ENCODE results near the gene ANKRD49. TPM values are rescaled to one million over a fixed set of nuclear protein-coding genes. Genes with fewer than 3 reads are reported as not detected.
A peak's percentile ranks its signal among the peaks of the same experiment; 100 is the strongest.

Gene ANKRD49, protein sequence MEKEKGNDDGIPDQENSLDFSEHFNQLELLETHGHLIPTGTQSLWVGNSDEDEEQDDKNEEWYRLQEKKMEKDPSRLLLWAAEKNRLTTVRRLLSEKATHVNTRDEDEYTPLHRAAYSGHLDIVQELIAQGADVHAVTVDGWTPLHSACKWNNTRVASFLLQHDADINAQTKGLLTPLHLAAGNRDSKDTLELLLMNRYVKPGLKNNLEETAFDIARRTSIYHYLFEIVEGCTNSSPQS
- total RNA-seq (2014; rRNA removed; shearing (Covaris generic)), result 19.7 and 22.1 TPM in 2 replicates
- polyA plus RNA-seq (2015; cell fraction: cytosol; rRNA removed), result 7.5 and 11.2 TPM in 2 replicates
- 80.2 and 119 TPM in 2 replicates for polyA plus RNA-seq (2015; cell fraction: nucleus; rRNA removed)

DNA sequence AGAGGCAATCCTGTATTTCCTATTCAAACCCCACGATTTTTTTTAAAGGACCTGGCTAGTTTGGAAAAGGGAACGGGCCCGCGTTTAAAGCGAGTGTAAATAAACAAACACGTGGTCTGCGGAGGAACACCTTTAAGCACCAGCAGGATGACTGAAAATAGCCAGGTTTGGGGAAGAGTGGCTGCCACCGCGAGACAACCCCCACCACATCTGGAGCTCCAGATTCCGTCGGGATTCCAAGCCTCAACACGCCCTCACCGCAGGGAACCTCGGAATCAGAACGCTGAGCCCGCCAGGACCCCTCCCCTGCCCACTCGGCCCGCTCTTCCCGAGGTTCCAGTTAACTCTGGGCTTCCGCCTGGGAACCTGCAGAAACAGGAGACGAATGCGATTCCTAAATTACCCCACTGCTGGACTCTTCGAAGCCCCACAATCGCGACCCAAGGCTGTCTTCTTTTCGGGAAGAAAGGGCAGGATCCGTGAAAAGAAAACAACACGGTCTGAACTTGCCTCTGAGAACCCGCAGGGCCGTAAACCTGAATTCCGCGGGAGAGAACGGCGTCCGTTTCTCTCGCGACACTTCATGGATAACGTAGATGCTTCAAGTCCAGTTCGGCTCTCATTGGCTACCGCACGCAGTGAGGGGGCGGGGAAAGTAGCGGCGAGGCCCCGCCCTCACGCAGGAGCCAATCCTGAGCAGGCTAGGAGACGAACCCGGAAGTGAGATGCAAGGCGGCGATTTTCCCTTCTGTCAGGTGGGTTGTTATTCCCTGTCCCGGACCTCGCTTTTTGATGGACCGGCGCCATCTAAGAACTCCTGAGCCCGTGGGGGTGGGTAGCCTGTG lies at the start of gene ANKRD49, which contains the start of gene MRE11:
ANKRD49 (plus strand) TSS at position 704 of the 845 bp plus-strand sequence. CDS start 2,710 bp downstream, outside the sequence.
MRE11 (minus strand) TSS at position 564 of the 845 bp plus-strand sequence. CDS start 1,043 bp downstream, outside the sequence.
- in situ Hi-C loops (cut with HindIII; ENCODE audit: low pct_unique_long_range_greater_than_20kb, low sequenced_read_pairs), result no loop called here
- peak; percentile 95 for DNase-seq (ENCODE audit: low read depth, low spot score)

DNA sequence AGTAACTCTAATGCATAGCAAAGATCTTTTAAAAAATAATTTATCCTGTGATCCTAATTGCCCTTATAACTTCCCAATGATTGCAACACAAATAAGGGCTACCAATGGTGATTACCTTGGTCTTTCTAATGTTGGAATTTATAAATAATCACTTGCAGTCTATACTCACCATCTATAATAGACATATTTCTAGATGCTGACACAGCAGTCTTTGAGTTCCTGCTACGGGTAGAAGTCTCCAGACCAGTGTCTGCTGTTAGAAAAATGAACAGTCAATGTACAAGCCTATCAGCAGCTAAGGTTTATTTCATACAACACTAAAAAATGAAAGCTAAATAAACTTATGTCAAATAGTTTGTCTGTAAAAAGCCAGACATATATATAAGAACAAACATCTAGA lies 48.1 kb upstream of the ANKRD49 start:
- DNase-seq (ENCODE audit: low read depth, low spot score), result no peak
- in situ Hi-C loops (cut with HindIII; ENCODE audit: low pct_unique_long_range_greater_than_20kb, low sequenced_read_pairs), result no loop called here

DNA sequence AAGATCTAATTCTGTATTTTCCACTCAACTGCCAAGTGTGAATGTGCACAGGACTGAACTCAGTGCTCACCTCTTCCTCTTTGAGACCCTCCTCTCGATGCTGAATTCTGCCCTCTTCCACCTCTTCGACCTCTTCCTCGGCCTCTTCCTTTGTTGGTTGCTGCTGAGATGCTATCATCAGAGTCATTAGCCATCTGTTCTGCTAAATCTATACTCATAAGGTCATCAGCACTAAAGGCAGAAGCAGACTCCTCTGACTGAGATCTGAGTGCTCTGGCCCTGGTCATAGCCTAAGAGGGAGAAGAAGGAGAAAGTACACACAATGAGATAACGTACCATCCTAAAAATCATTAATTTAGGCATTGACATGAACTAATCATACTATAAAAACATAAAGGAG lies 46.6 kb upstream of the ANKRD49 start:
- DNase-seq (ENCODE audit: low read depth, low spot score), result no peak
- in situ Hi-C loops (cut with HindIII; ENCODE audit: low pct_unique_long_range_greater_than_20kb, low sequenced_read_pairs), result no loop called here

DNA sequence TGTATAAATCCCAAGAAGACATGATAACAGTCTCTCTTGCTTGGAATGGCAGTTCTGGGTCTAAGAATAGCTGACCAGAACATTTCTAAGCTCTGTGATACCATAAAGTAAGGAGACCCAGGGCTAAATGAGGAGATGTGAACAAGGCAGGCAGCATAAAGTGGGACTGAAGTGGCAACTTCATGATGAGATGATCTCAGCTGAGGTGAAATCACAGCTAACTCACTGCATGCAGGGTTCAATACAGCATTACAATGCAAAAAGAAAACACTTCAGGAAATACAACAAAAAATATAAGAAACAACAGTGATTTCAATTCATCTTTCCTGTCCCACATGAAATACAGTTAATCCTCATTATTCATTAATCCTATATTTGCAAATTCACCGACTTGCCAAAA lies 44.8 kb upstream of the ANKRD49 start:
- in situ Hi-C loops (cut with HindIII; ENCODE audit: low pct_unique_long_range_greater_than_20kb, low sequenced_read_pairs), result no loop called here
- no peak for DNase-seq (ENCODE audit: low read depth, low spot score)

DNA sequence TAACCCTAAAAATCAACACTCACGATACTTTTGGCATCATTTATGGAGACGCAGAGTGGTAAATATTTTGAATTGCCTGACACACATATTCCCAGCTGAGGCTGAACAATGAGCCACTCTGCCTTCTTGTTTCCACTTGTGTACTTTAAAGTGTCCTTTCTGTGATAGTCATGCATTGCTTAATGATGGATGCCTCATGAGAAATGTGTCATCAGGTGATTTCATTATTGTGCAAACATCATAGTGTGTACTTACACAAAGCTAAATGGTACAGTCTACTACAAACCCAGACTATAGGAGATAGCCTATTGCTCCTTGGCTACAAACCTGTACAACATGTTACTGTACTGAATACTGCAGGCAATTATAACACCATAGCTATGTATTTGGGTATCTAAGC lies 44.3 kb upstream of the ANKRD49 start:
- in situ Hi-C loops (cut with HindIII; ENCODE audit: low pct_unique_long_range_greater_than_20kb, low sequenced_read_pairs), result no loop called here
- no peak for DNase-seq (ENCODE audit: low read depth, low spot score)

DNA sequence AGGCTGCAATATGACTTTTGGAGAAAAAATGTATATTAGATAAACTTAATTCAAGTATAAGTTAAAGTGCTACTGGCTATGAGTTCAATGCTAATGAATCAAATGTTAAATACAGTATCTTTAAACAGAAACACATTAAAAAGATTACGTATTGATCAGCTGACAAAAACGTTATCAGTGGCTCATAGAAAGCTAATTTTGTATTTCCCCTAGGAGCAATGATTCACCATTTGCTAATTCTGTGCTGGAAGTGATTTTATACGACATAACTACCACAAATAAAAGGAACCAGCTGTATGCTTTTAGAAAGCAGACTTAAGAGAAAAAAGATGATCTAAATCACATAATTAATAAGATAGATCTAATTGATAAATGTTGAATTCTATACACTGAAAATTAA lies 43.7 kb upstream of the ANKRD49 start:
- in situ Hi-C loops (cut with HindIII; ENCODE audit: low pct_unique_long_range_greater_than_20kb, low sequenced_read_pairs), result no loop called here
- no peak for DNase-seq (ENCODE audit: low read depth, low spot score)

DNA sequence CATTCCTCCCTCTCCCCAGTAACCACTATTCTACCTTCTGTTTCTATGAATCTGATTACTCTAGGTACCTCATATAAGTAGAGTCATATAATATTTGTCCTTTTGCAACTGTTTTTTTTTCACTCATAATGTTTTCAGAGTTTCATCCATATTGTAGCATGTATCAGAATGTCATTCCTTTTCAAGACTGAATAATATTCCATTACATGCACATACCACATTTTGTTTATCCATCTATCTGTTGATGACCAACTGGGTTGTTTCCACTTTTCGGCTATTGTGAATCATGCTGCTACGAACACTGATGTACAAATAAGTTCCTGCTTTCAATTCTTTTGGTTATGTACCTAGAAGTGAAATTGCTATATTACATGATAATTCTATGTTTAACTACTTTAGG lies 40.8 kb upstream of the ANKRD49 start:
- in situ Hi-C loops (cut with HindIII; ENCODE audit: low pct_unique_long_range_greater_than_20kb, low sequenced_read_pairs), result no loop called here
- DNase-seq (ENCODE audit: low read depth, low spot score), result no peak

DNA sequence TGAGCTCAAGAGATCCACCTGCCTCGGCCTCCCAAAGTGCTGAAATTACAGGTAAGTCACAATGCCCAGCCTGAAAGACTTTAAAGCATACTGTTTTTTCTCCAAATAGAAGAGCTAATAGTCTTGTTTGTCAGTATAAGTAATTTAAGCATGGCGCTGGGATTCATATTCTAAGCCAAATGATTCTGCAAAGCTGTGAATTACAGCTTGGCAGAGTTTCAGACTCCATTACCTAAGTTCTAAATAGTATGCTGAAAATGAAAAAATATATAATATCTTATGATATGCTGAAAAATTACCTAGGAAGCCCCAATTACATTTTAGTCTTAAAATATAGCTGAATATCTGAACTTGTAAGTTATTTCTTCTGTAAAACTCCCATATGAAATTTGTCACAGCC lies 39.5 kb upstream of the ANKRD49 start:
- in situ Hi-C loops (cut with HindIII; ENCODE audit: low pct_unique_long_range_greater_than_20kb, low sequenced_read_pairs), result no loop called here
- no peak for DNase-seq (ENCODE audit: low read depth, low spot score)

DNA sequence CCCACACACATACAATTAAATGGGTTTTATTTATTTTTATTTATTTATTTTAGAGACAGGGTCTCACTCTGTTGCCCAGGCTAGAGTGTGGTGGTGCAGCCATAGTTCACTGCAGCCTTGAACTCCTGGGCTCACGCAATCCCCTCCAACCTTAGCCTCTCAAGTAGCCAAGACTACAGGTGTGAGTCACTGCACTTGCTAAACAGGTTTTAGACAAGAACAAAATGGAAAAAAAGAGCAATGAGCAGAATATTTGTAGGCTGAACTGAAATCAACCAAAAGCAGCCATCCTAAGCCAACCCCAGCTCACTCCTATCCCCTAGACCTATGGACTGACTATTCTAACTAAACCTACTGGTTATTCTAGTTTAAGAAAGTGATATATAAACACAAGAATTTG lies 37.9 kb upstream of the ANKRD49 start:
- in situ Hi-C loops (cut with HindIII; ENCODE audit: low pct_unique_long_range_greater_than_20kb, low sequenced_read_pairs), result no loop called here
- DNase-seq (ENCODE audit: low read depth, low spot score), result no peak

DNA sequence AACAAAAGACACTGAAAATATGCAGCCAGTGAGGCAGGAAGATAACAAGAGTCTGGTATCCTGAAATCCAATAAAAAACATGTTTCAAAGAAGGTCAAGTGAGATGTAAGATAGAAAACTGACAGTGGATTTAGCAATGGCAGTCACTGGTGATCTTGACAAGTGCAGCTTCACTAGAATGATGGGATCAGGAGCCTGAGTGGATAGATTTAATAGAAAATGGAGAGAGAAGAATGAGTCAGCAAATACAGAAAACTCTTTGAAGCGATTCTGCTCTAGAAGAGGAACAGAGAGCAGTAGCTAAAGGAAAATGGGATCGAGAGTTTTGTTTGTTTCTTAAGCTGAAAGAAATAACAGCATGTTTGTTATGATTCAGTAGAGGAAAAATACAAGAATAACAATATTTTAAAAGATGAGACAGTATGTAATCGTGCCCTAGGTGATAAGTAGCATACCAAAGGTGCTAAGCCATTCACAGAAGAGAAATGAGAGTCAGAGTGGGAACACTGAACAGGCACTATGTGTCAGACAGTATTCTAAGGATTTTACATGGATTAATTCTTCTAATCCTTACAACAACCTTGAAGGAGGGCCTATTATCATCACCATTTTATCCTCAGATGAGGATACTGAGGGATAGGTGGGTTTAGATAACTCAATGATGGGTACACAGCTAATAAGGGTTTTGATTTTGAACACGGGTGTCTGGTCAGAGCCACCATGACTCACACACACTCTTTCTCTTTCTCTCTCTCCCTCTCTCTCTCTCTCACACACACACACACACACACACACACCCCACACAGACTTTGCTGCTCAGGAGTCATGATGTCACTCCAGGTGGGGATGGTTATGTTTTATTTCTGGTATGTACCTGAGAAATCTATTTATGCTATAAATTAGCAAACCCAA lies 36.4 kb upstream of the ANKRD49 start:
- in situ Hi-C loops (cut with HindIII; ENCODE audit: low pct_unique_long_range_greater_than_20kb, low sequenced_read_pairs), result no loop called here
- DNase-seq (ENCODE audit: low read depth, low spot score), result no peak

DNA sequence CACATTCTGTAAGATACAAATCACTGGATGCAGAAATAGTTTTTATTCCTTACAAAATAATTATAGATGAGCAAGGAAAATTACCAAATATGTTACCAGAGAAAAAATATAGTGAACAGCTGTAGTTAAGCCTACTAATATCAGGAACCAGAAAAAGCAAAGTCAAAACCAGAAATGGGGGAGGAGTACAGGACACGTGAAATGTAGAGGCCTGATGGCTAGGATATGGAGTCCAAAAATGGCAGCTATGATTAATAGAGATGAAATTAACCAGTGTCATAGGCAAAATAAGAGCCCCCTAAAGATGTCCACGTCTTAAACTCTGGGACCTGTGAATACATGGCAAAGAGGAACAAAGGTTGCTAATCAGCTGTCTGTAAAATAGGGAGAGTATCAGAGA lies 34.2 kb upstream of the ANKRD49 start:
- no peak for DNase-seq (ENCODE audit: low read depth, low spot score)
- in situ Hi-C loops (cut with HindIII; ENCODE audit: low pct_unique_long_range_greater_than_20kb, low sequenced_read_pairs), result no loop called here

DNA sequence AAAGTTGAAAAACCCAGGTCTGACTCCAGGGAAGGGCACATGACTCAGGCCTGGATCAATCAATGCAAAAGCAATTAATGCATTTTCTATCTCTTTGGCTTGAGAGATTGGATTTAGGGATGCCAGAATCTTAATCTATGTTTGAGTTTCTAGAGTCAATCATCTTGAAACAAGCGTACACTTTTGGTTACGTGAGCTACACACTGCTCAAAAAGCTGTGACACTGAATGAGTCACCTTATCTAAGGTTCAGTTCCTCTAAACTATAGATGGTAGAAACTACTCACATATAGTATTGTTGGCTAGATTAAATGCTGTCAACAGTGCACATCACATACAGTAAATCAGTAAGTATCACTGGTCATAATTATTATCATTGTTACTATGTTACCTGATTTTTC lies 24.4 kb upstream of the ANKRD49 start:
- in situ Hi-C loops (cut with HindIII; ENCODE audit: low pct_unique_long_range_greater_than_20kb, low sequenced_read_pairs), result no loop called here
- no peak for DNase-seq (ENCODE audit: low read depth, low spot score)

DNA sequence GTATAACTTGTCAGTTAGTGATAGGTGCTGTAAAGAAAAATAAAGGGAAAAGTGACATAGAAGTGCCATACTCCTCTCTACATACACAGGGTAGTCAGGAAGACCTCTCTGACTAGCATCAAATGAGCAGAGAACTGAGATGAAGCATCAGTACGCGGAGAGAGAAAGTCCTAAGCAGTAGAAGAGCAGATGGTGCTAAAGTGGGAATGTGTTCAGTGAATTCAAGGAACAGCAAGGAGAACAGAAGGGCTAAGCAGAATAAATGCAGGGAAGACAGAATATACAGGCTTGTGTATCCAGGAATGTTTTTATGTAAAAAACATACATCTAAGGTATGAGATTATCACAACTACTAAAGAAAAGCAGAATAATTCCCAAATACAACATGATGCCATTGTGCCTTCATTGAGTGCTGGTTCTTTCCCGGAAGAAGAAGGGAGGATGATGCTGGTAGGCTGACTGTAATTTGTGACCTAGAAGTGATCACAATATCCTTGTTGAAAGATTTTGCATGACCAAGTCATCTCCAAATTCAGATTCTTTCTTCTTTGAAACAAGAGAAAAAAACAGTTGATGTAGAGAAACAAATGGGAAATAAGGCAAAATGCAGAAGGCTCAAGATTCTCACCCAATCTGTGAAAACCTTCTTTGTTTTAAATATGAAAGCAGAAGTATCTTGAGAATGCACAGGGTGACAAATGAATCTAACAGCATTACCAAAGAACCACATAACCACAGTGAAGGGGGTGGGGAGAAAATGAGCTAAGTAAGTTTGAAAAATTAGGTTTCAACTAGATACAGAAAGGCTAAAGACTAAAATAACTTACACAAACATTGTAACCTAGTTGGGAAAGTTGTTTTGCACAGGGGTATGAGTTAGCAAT lies 20.6 kb upstream of the ANKRD49 start:
- in situ Hi-C loops (cut with HindIII; ENCODE audit: low pct_unique_long_range_greater_than_20kb, low sequenced_read_pairs), result no loop called here
- no peak for DNase-seq (ENCODE audit: low read depth, low spot score)

DNA sequence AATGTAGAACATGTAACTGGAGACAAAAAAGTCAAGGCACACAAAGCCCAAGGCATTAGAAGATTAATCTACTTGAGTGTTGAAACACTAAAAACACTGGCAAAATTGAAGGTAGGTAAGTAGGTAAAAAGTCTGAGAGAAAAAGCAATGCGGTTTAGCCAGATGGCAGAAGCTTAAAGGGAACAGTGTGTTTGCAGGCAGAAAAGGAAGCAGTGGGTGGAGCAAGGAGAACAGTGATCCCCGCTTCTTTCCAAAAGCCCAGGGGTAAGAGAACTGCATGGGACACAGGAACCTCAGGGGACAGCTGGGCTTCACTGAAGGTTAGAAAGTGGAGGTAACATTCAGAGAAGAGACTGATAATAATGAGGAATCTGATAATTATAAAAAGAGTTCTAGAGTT lies 16.2 kb upstream of the ANKRD49 start:
- no peak for DNase-seq (ENCODE audit: low read depth, low spot score)
- in situ Hi-C loops (cut with HindIII; ENCODE audit: low pct_unique_long_range_greater_than_20kb, low sequenced_read_pairs), result no loop called here

DNA sequence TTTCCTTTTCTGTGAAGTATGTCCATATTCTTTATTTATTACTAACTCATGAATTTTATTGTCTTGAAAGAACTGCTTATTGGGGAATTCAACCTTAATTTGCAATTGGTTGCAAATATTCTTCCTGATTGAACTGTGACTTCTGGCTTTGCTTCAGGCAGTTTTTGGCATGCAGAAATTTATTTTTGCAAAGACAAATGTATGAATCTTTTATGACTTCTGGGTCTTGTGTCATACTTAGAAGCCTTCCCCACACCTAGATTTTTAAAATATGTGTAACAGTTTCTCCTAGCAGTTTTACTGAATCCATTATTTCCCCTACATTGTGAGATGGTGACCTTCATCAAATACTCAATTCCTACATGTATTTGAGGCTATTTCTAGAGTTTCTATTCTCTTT lies 12.4 kb upstream of the ANKRD49 start:
- no peak for DNase-seq (ENCODE audit: low read depth, low spot score)
- in situ Hi-C loops (cut with HindIII; ENCODE audit: low pct_unique_long_range_greater_than_20kb, low sequenced_read_pairs), result no loop called here

DNA sequence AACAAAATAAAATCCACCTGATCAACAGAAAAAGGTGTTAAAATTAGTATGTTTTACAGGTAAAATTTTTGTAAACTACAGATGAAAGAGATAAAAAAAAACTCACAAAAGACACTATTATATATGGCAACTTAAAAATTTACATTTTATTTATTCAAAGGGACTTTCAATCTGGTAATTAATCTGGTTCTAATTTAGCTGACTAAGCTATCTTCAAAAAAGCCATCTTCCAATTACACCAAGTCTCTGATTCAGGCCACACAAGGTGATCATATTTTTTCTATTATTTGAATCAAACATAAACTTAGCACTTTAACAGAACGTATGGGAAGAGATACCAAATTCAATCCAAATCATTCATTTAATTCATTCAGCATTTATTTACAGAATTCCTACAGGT lies 7.7 kb upstream of the ANKRD49 start:
- in situ Hi-C loops (cut with HindIII; ENCODE audit: low pct_unique_long_range_greater_than_20kb, low sequenced_read_pairs), result no loop called here

DNA sequence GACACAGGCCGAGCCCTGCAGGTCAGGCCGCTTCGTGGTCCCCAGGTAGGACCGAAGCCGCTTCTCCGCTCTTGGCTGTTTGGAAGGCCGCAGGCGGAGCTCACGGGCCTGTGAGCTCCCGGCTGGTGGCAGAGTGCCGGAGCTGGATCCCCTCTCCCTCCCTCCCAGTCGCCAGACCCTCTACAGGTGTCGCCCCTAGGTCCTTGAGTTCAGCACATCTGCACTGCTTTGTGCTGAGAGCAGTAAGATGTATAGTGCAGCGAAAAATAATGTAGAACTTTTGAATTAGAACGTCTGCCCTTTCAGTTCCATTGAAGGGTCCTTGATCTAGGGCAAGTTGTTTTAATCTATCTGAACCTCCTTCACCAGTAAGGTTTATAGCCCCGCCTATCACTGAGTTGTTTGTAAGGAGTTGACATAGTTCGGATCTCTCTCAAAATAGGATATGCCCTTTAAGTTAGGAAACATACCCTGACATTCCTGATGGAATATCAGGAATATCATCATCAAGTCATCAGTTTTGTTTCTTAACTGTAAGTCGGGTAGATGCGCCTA lies 419 bp downstream of the ANKRD49 start:
- in situ Hi-C loops (cut with HindIII; ENCODE audit: low pct_unique_long_range_greater_than_20kb, low sequenced_read_pairs), result no loop called here

More for the DNA sequence above, 7.7 kb upstream of the ANKRD49 start:
- DNase-seq (ENCODE audit: low read depth, low spot score), result no peak

More for the DNA sequence above, 419 bp downstream of the ANKRD49 start:
- no peak for DNase-seq (ENCODE audit: low read depth, low spot score)
